Stimulated activated naive CD4-positive, alpha-beta T cell treated with Interleukin-2 at 50 U/mL for 16 hours (primary cell): ENCODE measurements around the gene PTPN14.

ENCODE experiments used
- DNase-seq: peaks from one replicate; lab custom pipeline; 2025; lab: John Stamatoyannopoulos, UW

PTPN14 gene

DNA sequence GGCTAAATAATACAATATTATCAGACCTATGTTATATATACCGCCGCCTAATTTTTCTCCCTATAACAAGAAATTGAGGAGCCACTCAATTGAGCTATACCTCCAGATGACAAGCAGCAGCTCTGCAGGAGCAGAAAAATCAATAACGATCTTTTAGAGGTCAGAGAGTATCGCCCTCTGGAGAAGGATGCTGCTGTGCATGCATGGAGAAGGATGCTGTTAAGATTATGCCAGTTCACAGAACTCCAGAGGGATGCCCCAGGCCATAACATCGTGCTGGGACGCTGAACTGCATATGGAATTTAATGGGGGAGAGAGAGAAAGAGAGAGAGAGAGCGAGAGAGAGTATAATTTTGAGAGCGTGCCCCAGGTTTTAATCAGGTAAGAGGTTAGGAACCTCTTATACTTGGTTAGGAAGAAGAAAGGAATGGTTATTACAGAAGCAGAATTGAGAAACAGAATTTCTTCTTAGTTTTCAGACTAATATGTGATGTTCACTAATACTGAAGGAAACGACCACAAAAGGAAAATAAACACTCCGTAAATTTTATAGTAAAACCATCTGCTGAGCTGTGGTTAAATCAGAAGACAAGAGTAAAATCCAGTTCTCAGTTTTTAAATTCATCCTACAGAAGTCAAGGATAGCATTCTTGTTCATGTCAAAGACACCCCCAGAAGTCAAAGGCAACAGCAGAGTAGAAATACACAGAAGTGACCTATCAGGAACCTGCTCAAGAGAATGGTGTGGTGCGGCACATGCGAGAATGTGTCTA is 159.3 kb downstream of the PTPN14 start:
- no peak for DNase-seq

DNA sequence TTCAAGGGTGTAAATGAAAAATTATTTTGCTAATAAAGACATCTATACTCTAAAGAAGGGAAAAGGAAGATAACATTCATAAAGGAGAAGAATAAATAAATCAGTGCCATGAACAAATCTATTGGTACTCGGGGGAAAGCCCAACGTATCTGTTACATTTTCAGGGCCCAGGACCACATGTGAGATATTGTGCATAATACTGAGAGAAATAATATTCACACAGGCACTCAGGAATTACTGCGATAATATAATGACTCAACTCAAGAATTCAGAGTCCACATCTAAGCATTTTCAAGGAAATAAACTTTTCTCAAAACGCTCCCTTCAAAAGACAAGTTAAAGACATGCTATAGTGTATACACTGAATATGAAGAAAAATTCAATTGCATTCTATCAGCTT is 161.7 kb downstream of the PTPN14 start:
- DNase-seq, result no peak

DNA sequence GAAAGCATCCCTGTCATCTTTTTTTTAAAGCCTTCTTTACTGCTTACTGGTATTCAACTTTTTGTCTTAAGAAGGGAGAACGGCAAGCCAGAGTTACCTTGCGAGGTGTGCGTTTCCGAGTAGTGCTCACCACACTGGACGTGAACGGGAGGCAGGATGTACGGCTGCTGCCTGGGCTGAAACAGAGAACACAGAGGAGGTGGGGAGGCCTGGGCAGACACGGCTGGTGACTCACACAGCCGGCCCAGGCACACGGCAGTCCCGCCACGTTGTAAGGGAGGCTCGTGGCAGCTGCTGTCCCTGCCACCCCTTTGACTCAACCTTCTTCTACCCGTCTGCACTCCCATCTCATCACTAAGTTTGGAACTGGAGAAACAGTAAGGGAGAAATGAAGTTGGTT is 164.7 kb downstream of the PTPN14 start:
- DNase-seq, result no peak

DNA sequence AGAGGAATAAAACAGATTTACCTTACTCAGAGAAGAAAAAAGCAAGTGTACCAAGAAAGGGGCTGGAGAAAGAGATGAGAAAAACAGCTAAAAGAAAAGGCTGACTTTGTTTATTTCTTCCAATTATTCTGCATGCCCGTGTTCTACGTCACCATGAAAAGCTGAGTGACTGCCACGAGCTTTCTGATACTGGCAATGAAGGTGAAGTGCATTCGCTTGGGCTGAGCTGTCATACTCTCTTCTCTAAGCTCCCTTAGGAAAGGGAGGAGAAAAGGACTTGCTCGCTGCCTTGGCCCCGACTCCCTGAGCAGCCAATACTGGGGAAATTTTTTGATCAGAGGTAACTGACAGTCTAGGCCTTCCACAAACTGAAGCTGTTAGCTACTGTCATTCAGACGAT is 165.1 kb downstream of the PTPN14 start:
- DNase-seq, result no peak

DNA sequence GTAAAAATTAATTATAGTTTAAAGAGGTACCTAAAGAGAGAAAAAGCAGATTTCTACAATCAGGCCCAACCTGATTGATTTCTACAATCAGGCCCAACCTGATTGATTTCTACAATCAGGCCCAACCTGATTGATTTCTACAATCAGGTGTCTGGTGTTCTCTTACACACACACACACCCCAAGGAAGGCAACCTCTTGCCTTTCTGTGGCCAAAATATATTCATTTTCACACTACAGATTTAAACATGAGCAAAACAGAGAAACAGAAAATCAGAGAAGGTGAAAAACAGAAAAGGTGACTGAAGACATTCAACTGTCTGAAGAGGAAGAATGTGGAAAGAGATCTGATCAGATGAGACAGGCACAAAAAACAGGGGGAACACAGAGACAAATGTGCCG is 166.0 kb downstream of the PTPN14 start:
- DNase-seq, result no peak

DNA sequence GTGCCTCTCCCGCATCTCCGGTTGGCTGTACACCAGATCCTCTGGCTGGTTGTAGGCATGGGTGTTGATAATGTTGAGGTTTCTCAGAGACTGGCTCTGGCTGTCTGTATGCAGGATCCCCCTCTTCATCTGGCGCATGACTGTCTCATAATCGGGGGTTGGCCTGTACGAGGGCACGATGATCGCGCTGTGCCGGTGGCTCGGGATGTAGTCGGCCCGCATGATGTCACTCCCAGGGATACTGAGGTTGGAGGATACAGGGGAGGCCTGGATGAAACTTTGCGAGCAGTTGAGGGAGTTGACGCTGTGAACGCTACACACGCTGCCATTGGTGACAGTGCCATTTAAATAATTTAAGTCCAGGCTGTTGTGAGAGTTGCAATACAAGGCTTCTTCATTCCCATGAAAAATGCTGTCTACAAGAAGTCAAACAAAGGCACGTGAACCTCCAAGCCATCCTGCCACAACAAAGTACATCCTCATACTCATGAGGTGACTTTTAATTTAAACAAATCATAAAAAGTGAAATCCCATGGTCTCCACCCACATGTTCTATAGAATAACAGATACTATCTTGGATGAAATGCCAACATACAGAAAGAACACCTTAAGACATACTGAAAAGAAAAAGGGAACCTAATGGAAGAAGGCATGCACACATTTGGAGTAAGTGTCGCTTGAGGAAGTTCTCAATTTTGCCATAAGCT is 166.9 kb downstream of the PTPN14 start:
- no peak for DNase-seq

DNA sequence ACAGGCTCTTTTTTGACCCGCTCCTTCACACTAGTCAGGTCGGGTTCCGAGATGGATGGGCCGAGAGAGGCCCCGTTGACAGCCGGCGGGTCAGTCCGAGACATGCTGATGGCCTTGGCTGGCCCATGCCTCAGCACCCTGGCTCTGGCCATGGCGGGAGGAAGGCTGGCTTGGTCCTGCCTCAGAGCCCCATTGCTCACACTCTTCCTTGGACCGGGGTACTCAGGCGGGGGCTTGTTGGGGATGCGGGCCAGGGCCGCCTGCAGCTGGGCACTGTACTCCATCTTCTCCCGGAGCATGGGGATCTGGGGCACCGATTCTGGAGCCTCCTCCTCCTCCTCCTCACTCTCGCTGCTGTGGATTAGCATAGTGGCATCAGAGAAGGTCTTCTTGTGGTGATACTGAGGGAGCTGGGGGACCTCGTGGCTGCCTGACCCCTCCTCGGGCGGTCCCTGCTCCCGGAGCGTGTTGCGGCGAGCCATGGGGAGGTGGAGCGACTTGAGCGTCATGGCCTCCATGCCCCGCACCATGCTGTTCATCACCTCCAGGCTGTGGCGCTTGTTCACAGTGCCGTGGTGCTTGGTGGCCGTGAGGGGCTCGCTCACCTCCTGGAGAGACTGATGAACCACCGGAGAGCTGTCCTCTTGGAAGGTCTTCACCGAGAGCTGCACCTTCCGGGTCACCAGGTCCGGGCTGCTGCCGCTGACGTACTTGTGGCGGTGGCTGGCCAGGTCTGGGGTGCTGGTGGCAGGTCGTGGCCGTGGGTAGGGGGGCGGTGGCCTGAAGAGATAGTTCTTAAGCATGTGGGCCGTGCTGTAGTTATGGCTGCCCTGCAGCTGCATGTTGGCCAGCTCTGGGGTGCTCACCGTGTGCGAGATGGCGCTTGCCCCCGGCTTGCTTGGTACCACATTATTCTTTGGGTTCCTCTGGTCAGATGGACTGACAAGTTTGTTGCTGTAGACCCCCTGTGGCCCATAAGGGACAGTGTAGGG is 167.7 kb downstream of the PTPN14 start:
- DNase-seq, result no peak

DNA sequence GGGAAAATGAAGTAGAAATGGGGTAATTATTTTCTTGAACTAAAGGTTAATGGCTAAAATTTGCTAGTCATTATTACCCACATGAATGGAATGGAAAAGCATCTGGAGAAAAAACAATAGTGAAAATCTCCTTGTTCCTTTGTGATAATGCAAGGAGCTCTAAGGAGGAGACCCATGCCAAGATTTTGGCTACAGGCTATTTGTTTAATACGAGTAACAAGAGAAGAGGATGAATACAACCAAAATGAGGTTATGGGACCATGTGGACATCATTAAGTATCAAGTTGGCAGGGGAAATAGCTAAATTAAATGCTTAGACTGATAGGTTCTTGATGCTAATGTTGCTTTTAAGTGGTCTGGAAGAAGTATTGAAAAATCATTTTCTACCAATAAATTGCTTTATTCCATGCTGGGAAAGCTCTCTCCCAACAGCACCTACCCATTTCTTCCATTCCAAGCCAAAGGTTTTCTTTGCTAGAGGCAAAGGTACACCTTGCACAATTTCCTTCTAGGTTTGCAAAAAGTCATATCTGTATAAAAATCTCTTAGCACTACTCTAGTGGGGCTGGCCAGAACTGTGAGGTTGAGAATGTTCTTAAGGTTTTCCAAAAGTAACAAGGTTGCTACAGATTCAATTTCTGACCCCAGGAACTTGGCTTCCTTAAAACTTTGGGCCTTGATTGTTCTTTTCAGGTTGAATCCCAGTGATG is 170.3 kb downstream of the PTPN14 start:
- DNase-seq, result no peak

DNA sequence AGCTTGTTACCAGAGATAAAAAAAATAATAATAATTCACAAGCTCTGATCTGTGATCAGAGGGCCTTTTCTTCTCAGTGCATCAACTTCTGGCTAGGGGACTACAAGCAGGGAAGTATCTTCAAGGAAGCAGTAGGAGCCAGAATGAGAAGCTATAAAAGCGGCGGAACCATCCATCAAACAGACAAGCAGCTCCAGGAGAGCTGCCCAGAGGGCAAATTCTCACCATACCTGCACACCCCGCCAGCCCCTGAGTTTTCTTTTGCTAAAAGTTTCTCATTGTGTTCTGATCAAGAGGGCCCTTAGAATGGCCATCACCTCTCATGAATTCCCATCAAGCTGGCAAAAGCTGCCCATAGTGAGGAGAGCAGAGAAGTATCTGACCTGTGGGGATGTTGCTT is 171.0 kb downstream of the PTPN14 start:
- DNase-seq, result no peak

DNA sequence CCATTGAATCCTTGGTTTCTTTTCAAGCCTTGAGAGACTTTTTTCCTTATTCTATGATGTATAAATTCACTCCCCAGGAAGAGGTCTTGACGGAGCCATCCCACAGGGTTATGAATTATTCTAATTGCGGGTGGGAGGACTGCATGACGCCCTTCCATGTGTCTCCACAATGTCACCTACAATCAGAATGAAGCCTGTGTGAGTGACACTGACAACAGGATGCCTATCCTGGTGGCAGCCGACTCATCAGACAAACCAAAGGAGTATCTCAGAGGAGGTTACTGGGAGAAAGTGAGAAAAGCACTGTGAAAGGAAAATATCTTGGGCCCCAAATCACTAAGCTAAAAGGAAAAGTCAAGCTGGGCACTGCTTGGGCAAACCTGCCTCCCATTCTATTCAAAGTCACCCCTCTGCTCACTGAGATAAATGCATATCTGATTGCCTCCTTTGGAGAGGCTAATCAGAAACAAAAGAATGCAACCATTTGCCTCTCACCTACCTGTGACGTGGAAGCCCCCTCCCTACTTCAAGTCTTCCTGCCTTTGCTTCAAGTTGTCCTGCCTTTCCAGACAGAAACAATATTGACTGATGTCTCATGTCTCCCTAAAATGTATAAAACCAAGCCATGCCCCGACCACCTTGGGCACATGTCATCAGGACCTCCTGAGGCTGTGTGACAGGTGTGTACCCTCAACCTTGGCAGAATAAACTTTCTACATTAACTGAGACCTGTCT is 172.0 kb downstream of the PTPN14 start:
- no peak for DNase-seq

DNA sequence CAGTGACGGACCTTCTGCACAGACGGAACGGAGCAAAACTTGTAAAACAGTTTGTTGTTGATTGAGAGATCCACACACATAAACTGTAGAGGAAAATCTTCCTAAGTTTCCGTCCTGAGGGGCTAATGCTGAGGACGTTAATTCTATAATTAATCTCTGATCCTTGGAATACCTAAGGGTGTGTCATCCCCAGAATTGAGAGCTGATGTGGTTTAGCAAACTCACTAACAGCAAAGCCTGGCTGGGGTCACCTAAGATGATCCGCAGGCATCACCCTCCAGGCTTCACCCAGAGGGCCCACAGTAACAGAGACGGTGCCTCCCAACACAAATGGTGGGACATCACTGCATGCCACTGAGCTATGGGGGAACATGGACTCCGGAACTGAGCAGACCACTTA is 172.9 kb downstream of the PTPN14 start:
- DNase-seq, result no peak

DNA sequence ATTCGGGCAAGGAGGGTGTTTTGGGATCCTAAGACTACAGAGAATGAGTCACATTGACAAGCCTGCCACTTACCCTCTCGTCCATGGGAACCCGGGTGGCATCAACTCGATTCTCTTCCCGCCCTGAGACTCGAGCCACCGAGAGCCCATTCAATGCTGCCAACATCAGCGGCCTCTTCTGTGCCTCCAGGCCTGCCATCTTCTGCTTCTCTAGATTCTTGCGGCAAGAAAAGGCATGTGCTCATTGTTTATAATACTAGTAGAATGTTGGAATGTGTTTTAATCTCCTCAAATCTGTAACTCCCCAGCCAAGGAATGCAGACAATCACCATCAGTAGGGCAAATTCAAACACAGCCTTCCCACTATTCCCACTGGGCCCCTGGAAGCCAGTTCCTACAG is 173.5 kb downstream of the PTPN14 start:
- no peak for DNase-seq

DNA sequence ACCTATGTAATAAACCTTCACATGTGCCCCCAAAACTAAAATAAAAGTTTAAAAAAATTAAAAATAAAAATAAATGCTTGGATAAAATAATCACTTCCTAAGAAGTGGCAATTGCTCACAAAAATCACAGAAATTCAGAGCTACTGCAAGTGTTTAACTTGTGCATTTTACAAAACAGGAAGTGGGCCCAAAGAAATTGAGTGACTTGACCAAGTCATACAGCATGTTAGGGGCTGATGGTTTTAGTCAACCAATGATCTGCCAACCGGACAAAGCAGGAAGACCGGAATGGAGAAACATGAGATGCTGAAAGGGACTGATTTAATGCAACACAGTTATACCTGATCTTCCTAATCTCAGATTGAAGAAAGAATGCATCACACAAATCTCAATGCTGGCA is 173.9 kb downstream of the PTPN14 start:
- DNase-seq, result no peak

DNA sequence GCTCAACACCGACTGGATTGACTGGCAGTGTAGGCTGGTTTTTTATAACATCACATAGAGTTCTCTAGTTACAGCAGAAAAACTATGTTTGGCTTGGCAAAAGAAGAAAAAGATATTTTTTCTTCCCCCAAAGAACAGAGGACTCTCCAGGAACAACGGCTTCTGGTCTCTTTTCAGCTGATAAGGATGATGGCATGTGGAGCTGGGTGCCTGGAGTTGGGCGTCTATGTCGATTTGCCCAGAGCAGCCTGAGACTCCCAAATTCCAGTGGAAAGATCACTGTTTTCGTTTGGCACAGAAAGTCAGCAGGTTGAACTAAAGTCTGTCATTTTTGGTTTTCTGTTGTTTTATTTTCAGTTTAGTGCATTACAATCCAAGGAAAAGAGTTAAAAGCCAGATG is 179.3 kb downstream of the PTPN14 start:
- DNase-seq, result no peak

DNA sequence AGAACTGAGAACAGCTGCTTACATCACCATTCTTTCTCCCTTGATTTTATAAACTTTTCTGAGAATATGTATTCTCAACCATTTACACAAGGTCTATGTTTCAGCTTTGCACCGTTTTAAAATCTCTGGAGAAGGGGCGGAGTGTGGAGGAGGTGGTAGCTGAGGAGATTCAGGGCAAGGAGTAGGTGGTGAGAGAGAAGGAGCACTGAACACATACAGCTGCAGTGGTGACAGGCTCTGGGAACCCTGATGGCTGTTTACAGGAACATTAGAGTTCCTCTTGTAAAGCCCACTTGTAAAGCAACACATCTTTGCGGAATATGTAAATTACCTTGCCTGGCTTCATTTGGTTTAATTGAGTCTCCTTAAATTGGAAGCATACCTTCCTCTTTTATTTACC is 180.8 kb downstream of the PTPN14 start:
- DNase-seq, result no peak

DNA sequence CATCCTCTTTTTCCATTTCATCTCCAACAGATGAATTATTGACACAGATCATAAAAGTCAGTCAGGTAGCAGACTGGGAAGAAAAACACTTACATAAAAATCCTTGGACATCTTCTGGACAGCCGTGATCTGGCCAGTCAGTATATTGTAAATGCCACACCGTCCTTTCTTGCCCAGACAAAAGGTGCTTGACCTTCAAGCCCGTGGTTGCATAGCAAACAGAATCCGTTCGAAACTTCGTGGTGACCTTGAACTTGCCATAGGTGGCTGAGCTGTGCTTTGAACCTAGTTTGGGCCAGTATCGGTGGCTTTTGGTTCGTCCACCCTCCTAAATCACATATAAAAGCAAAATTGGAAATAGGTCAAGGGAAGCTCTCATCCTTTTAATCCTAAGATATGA is 182.0 kb downstream of the PTPN14 start:
- DNase-seq, result no peak

DNA sequence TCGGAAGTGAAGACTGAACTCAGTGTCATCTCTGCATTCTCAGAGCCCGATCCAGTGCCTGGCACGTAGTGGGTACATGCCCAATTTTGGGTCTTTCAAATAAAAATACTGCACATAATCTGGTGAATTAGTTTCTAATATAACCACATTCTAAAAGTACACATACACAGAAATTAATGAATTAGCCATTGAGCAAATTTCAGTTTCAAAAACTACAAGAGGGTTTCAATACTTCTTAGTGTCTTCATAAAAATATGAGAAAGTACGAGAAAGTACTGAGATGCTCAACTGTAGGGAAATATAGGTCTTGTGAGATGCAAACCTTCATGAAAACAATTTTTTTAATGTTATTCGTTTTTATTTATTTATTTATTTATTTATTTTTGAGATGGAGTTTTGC is 183.6 kb downstream of the PTPN14 start:
- no peak for DNase-seq

DNA sequence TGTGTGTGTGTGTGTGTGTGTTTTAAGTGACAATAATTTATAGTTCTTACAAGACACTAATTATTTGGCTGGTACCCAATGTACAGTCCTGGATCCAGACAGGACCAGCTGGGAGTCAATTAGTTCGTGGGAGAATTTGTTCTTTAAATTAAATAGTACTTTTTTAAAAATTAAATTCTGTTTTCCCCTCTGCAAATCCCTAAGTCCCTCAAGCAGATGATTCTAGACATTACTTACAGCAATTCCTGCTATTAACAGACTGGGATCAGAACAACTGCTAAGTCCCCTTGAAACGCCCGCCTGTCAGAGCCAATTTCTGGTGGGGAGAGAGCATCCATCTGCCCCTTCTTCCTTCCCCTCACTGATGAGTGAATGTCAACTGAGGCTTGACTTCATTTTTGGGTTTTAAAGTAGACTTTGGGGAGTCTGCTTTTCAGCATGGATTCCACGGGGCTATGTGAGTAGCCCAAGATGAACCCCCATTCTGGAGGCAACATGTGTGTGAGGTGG is 186.6 kb downstream of the PTPN14 start:
- no peak for DNase-seq

DNA sequence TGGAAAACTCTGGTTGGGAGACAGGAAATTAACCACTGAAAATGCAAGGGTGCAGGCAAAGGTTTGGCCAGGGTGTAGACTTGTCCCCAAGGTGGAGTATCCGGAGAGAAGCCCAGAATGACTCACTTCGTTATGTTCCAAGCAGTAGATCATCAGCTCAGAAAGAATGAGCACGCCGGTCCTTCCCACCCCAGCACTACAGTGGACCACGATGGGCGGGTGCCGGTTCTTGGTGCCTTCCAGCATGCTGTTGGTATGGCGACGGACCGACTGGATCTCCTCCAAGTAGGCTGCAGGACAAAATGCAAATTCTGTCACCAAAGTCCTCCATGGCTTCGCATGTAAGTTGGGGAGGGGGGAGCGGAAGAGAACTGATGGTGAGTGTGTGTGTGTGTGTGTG is 187.0 kb downstream of the PTPN14 start:
- DNase-seq, result no peak

DNA sequence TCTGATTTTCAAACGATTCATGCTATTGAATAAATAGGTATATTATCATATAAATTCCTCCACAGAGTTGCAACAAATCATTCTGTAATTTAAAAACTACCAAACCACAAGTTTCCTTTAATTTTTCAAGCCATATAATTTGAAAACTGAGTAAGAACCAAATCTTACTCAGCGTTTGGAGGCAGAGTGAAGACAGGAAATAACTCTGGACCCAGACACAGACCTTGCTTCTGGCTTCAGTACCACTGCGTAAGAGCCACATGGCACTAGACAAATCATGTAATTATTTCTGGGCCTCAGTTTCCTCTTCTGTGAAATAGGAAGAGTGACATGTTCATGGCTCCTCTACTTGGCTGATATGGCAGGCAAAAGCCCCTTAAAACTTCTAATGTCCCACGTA is 188.0 kb downstream of the PTPN14 start:
- no peak for DNase-seq
